ENCODE results near the gene CAPN13. TPM values are rescaled to one million over a fixed set of nuclear protein-coding genes. Genes with fewer than 3 reads are reported as not detected.

CAPN13 gene
- total and polyA plus RNA-seq, 2 of the 4 experiments (the other 2 are of a cell fraction) = not detected

- H2BK15ac ChIP-seq (ENCODE audit: low read depth, low read length) = no peak overlapping the region
- POLR2A ChIA-PET (ENCODE audit: unreplicated experiment) = interaction anchor here (0.7 kb wide), 1 partner anchor 20 kb away, joined by 3 read pairs; no protein-coding TSS in a partner anchor
Measured at GRCh38 chr2:30686669-30687068, 120.6 kb downstream of the CAPN13 start.

More at GRCh38 chr2:30686669-30687068, 120.6 kb downstream of the CAPN13 start:
- no peaks in the 10 kb centered on the region for H3K9me1 ChIP-seq (ENCODE audit: insufficient read depth, low read length)
- no peak overlapping the region for H2AK9ac ChIP-seq (replicated peaks; ENCODE audit: low read depth, low read length, poor library complexity)
- no peak overlapping the region for H3K18ac ChIP-seq (ENCODE audit: low read depth, low read length)
- H3K56ac ChIP-seq (ENCODE audit: extremely low read depth, insufficient read depth, low read length) = no peak overlapping the region
- H3K4me3 ChIP-seq (ENCODE audit: insufficient read depth, low read depth, low read length) = no peak overlapping the region
- intact Hi-C loops (cut with micrococcal nuclease) (no loop called here), dilution Hi-C loops (cut with HindIII; ENCODE audit: low sequenced_read_pairs, unreplicated experiment) (no loop called here), in situ Hi-C loops (cut with MboI; ENCODE audit: low sequenced_read_pairs) (no loop called here)
- H4K5ac ChIP-seq (ENCODE audit: low read depth, low read length) = no peak overlapping the region
- BruUV-seq (replicated peaks) = no TSS peak
- no peak overlapping the region for H2BK20ac ChIP-seq (ENCODE audit: low read depth, low read length)
- no peaks in the 10 kb centered on the region for H4K20me1 ChIP-seq (ENCODE audit: insufficient read depth, low read length)
- no peak overlapping the region for H3K9ac ChIP-seq (ENCODE audit: low read depth, low read length)
- DNase-seq = no peak
- H4K8ac ChIP-seq (ENCODE audit: low read depth in 2 of 2, low read length in 2 of 2) = no peak overlapping the region
- H2AFZ ChIP-seq (replicated peaks; ENCODE audit: low read length, poor library complexity) = no peak overlapping the region
- H3K9me3 ChIP-seq (ENCODE audit: control insufficient read depth, insufficient read depth, low read length) = no peaks in the 10 kb centered on the region
- H3K36me3 ChIP-seq (ENCODE audit: control insufficient read depth, insufficient read depth, low read length) = no peaks in the 10 kb centered on the region
- CTCF ChIA-PET = interaction anchor here (0.7 kb wide), 1 partner anchor 146 kb away, joined by 3 read pairs; no protein-coding TSS in a partner anchor
- H3K4me1 ChIP-seq (ENCODE audit: control insufficient read depth, insufficient read depth, low read length) = peaks cover 4% of the 10 kb centered on the region; the same call in 1 of the 2 replicates
- no peak overlapping the region for H2BK120ac ChIP-seq (ENCODE audit: low read depth, low read length)
- ATAC-seq (ENCODE audit: low read depth) = no peak
- H3K4me2 ChIP-seq (ENCODE audit: low read depth, low read length) = no peak overlapping the region
- no peaks in the 10 kb centered on the region for H3K27me3 ChIP-seq (ENCODE audit: control insufficient read depth, insufficient read depth, low read length)
- H3K27ac ChIP-seq (ENCODE audit: insufficient read depth, low read length) = no peak overlapping the region
- H3K4ac ChIP-seq (ENCODE audit: low read depth, low read length) = no peak overlapping the region
- no peak overlapping the region for H2BK5ac ChIP-seq (ENCODE audit: low read depth, low read length, poor library complexity, severe bottlenecking)
- H3K14ac ChIP-seq (replicated peaks; ENCODE audit: low read depth, low read length) = no peak overlapping the region
- TF ChIP-seq, protein P1, sequence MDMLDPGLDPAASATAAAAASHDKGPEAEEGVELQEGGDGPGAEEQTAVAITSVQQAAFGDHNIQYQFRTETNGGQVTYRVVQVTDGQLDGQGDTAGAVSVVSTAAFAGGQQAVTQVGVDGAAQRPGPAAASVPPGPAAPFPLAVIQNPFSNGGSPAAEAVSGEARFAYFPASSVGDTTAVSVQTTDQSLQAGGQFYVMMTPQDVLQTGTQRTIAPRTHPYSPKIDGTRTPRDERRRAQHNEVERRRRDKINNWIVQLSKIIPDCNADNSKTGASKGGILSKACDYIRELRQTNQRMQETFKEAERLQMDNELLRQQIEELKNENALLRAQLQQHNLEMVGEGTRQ (IDR thresholded peaks at IDR 0.05; ENCODE audit: low read depth, low read length) = no peak
- no peak for TF ChIP-seq FOS (IDR thresholded peaks at IDR 0.05; ENCODE audit: low read depth, low read length)
- H2AK5ac ChIP-seq (ENCODE audit: low read depth, low read length) = no peak overlapping the region
- no peak overlapping the region for H3K23ac ChIP-seq (ENCODE audit: low read depth, low read length)
- no peaks in the 10 kb centered on the region for H3K79me1 ChIP-seq (ENCODE audit: low read depth in 1 of 2, low read length in 2 of 2)
- H4K91ac ChIP-seq (ENCODE audit: insufficient read depth, low read depth, low read length) = no peak overlapping the region
- 55% methylated on average over 2 of the region's 4 CpGs; no CpG with 5 or more reads in 1 of the 2 experiments for WGBS, 2 experiments (ENCODE audit: extremely low coverage in 2 of 2, insufficient read length in 1 of 2)
